ENCODE data around the gene PLCB3. TPM values are rescaled to one million over a fixed set of nuclear protein-coding genes. Genes with fewer than 3 reads are reported as not detected.
"Not testable (repeated sequence)": the region's sequence is repeated elsewhere in the genome, so short reads cannot be mapped to it uniquely, and the experiment has no call there.

The PLCB3 gene
- total and polyA plus RNA-seq, 8 donors, result 5.7 to 13.1 (median 6.9) TPM

- no peak for ATAC-seq
- Histone ChIP-seq H3K4me3 (no peak overlapping the region), H3K27me3 (no peaks in the 10 kb centered on the region), H3K36me3 (peaks cover 0 to 16% (median 10%) of the 10 kb centered on the region in 3 donors), H3K4me1 (peaks cover 7 to 10% (median 7%) of the 10 kb centered on the region in 3 donors), H3K9me3 (no peaks in the 10 kb centered on the region), H3K27ac (no peak overlapping the region)
- TF ChIP-seq CTCF (IDR thresholded peaks at IDR 0.05), result no peak
- FAIRE-seq, result no peak
- DNase-seq, result peak in 1 of 6 donors; percentile 23
- WGBS, 2 donors, result 88 to 93% methylated on average over 24 of the region's 24 CpGs
- intact Hi-C loops (cut with DNase I), result no loop called here
Measured at GRCh38 chr11:64314805-64315561, 63.7 kb downstream of the PLCB3 start.

GRCh38 chr11:64315667-64316526 is 64.6 kb downstream of the PLCB3 start:
- DNase-seq, result peak in 3 of 6 donors; percentile 37 to 72 (median 55)
- peaks cover 7 to 10% (median 7%) of the 10 kb centered on the region in 3 donors for H3K4me1 ChIP-seq

GRCh38 chr11:64316672-64317324 is 65.5 kb downstream of the PLCB3 start:
- intact Hi-C loops (cut with DNase I), result no loop called here

More at GRCh38 chr11:64315667-64316526, 64.6 kb downstream of the PLCB3 start:
- WGBS, 2 donors, result 72 to 81% methylated on average over 25 of the region's 25 CpGs
- intact Hi-C loops (cut with DNase I); FAIRE-seq; ATAC-seq; H3K9me3 ChIP-seq; H3K27me3 ChIP-seq: not testable (repeated sequence)
- Histone ChIP-seq H3K36me3 (peaks cover 0 to 16% (median 10%) of the 10 kb centered on the region in 3 donors), H3K27ac (peak overlapping the region in 2 of 4 donors; percentile 98 to 99), H3K4me3 (peak overlapping the region in 2 of 4 donors; percentile 71 to 84)

GRCh38 chr11:64317325-64317960 is 66.1 kb downstream of the PLCB3 start, which contains the start of gene TRMT112:
Gene TRMT112 (minus strand): TSS chr11:64317559. CDS start chr11:64317526, 33 bp downstream.
- peak; percentile 54 for FAIRE-seq
- WGBS, 2 donors, result 0% methylated on average over 43 of the region's 43 CpGs

More at GRCh38 chr11:64316672-64317324, 65.5 kb downstream of the PLCB3 start:
- WGBS, 2 donors, result 4 to 5% methylated on average over 31 to 32 of the region's 32 CpGs
- Histone ChIP-seq H3K4me1 (peaks cover 7 to 10% (median 7%) of the 10 kb centered on the region in 3 donors), H3K4me3 (peak overlapping the region; percentile 66 to 84 (median 74)), H3K27ac (peak overlapping the region; percentile 98 to 99 (median 99)), H3K9me3 (no peaks in the 10 kb centered on the region), H3K36me3 (peaks cover 0 to 16% (median 10%) of the 10 kb centered on the region in 3 donors), H3K27me3 (no peaks in the 10 kb centered on the region)
- no peak for TF ChIP-seq CTCF (IDR thresholded peaks at IDR 0.05)
- ATAC-seq (peak; percentile 1 to 13 (median 5)), FAIRE-seq (no peak), DNase-seq (peak; percentile 55 to 82 (median 66))

More at GRCh38 chr11:64317325-64317960, 66.1 kb downstream of the PLCB3 start, which contains the start of gene TRMT112:
- no peaks in the 10 kb centered on the region for H3K27me3 ChIP-seq
- peak; percentile 81 to 88 (median 85) for ATAC-seq
- H3K9me3 ChIP-seq, result no peaks in the 10 kb centered on the region
- peaks cover 7 to 10% (median 7%) of the 10 kb centered on the region in 3 donors for H3K4me1 ChIP-seq
- H3K4me3 ChIP-seq, result peak within 1 kb of the TSS; percentile 66 to 84 (median 74)
- intact Hi-C loops (cut with DNase I), result no loop called here
- H3K36me3 ChIP-seq, result peaks cover 0 to 16% (median 10%) of the 10 kb centered on the region in 3 donors
- H3K27ac ChIP-seq, result peak within 1 kb of the TSS; percentile 98 to 99 (median 99)
- peak; percentile 87 to 99 (median 96) for DNase-seq
- TF ChIP-seq CTCF (IDR thresholded peaks at IDR 0.05), result no peak
